Lung (tissue), 12 donors: ENCODE data around the gene EFCC1. TPM values are rescaled to one million over a fixed set of nuclear protein-coding genes. Genes with fewer than 3 reads are reported as not detected.

Experiments
- ATAC-seq: fragments of 200-7000 bp; cut with Tn5 transposase; one replicate; pipeline ENCODE4 v1.9.1; 2020; ENCODE audit warnings: moderate number of reproducible peaks; ENCODE audit not compliant: insufficient read depth, low FRiP score
- DNase-seq, 3 donors: peaks; one replicate each; pipeline ENCODE4 v3.0.0-alpha.2; 2013 to 2017
- H3K27ac ChIP-seq, 2 donors: one replicate each; pipeline ENCODE4 v1.5.1; 2013; ENCODE audit warnings: mild to moderate bottlenecking in 2 of 2, moderate library complexity in 2 of 2, control low read depth in 1 of 2, inconsistent platforms in 1 of 2, low read depth in 1 of 2, low read length in 1 of 2
- H3K27me3 ChIP-seq, 3 donors: one replicate each; pipeline ENCODE4 v1.5.1; 2013; ENCODE audit warnings: low read length in 2 of 3; ENCODE audit not compliant: control insufficient read depth in 3 of 3, insufficient read depth in 3 of 3
- H3K36me3 ChIP-seq, 4 donors: one replicate each; pipeline ENCODE4 v1.5.1; 2013; ENCODE audit warnings: low read length in 4 of 4, mild to moderate bottlenecking in 1 of 4, moderate library complexity in 1 of 4; ENCODE audit not compliant: control insufficient read depth in 4 of 4, insufficient read depth in 4 of 4
- H3K4me1 ChIP-seq, 5 donors: one replicate each; pipeline ENCODE4 v1.5.1; 2013; ENCODE audit warnings: low read length in 5 of 5, mild to moderate bottlenecking in 2 of 5, moderate library complexity in 1 of 5; ENCODE audit not compliant: control insufficient read depth in 5 of 5, insufficient read depth in 5 of 5
- H3K4me3 ChIP-seq: one replicate; pipeline ENCODE4 v1.5.1; 2013; ENCODE audit warnings: mild to moderate bottlenecking, control low read depth, moderate library complexity
- H3K9ac ChIP-seq, 2 donors: one replicate each; pipeline ENCODE4 v1.5.1; 2013; ENCODE audit warnings: low read length in 2 of 2, control low read depth in 1 of 2; ENCODE audit not compliant: insufficient read depth in 1 of 2
- H3K9me3 ChIP-seq, 4 donors: one replicate each; pipeline ENCODE4 v1.5.1; 2013; ENCODE audit warnings: low read length in 3 of 4, mild to moderate bottlenecking in 1 of 4, moderate library complexity in 1 of 4; ENCODE audit not compliant: control insufficient read depth in 4 of 4, insufficient read depth in 3 of 4
- WGBS, 2 donors: extraction: QIAGEN DNeasy Blood & Tissue Kit; methylation state at CpG; one replicate each; pipeline ENCODE4 v1.1.7; 2013; 5-methylcytosine and 5-hydroxymethylcytosine counted together
- polyA plus RNA-seq, 2 donors: library from polyadenylated mRNA; stranded (reverse); fragments of 200-250 nt; gene quantifications; one replicate each; pipeline ENCODE4 v1.2.1, GENCODE V29; 2013
- total RNA-seq, 2 donors: library from RNA; depleted of rRNA in 1 of 2; stranded (reverse); fragments of >200 nt in 1 of 2; gene quantifications; one replicate each; pipeline ENCODE4 v1.2.1, GENCODE V29; 2014 to 2021
- TF ChIP-seq, protein P1 (sequence below): IDR thresholded peaks from 2 replicates; pipeline ENCODE4 v1.5.1; 2012; ENCODE audit warnings: mild to moderate bottlenecking; ENCODE audit errors: control extremely low read depth, extremely low read depth
- donor health status: control.
- donor health status: control.
- donor health status: Bipolar disorder and iron deficiency.
- donor health status: healthy.
- donor health status: DM: yes; HTN: yes; CAD: no.

The EFCC1 gene
- total and polyA plus RNA-seq, 4 donors, result 3.2 to 10.0 (median 6.3) TPM

DNA sequence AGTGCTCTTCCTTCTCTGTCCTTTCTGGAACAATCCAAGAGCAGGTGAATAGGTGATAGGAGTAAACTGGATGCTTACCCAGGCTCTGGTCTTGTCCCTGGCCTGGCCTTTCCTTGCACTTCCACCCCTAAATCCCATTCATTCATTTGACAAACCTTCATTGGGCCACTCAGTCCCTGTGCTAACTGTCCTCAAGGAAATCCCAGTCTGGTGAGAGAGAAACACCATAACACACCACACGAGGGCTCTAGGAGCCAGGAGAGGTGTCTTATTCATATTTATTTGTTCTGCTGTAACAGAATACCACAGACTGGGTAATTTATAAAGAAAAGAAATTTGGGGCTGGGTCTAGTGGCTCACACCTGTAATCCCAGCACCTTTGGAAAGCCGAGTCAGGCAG, 22.8 kb downstream of the EFCC1 start:
- no peaks in the 10 kb centered on the region for H3K27me3 ChIP-seq
- TF ChIP-seq, protein P1, sequence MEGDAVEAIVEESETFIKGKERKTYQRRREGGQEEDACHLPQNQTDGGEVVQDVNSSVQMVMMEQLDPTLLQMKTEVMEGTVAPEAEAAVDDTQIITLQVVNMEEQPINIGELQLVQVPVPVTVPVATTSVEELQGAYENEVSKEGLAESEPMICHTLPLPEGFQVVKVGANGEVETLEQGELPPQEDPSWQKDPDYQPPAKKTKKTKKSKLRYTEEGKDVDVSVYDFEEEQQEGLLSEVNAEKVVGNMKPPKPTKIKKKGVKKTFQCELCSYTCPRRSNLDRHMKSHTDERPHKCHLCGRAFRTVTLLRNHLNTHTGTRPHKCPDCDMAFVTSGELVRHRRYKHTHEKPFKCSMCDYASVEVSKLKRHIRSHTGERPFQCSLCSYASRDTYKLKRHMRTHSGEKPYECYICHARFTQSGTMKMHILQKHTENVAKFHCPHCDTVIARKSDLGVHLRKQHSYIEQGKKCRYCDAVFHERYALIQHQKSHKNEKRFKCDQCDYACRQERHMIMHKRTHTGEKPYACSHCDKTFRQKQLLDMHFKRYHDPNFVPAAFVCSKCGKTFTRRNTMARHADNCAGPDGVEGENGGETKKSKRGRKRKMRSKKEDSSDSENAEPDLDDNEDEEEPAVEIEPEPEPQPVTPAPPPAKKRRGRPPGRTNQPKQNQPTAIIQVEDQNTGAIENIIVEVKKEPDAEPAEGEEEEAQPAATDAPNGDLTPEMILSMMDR, result no peak
- ATAC-seq (no peak), DNase-seq (no peak)
- no peak overlapping the region for H3K9ac ChIP-seq
- no peaks in the 10 kb centered on the region for H3K9me3 ChIP-seq
- no peaks in the 10 kb centered on the region for H3K36me3 ChIP-seq
- no peak overlapping the region for H3K4me3 ChIP-seq
- WGBS, 2 donors, result 69 to 75% methylated on average over 2 of the region's 2 CpGs
- peaks cover 8 to 75% (median 17%) of the 10 kb centered on the region in 5 donors for H3K4me1 ChIP-seq
- no peak overlapping the region for H3K27ac ChIP-seq

DNA sequence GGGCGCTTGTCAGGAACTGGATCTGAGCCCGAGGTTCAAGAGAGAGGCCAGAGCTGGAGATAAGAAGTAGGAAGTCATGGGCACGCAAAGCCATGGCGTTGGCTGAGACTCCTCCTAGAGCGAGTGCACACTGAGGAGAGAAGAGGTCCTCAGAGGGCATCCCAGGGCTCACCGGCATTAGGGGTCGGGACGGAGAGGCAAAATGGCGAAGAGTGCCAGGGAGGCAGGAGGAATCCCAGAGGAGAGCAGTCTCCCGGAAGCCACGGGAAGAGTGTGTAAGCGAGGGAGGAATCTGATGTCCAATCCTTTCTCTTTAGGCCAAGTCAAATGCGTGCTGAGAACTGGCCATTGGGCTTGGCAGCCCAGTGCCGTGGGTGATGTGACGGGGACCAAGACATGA, 24.0 kb downstream of the EFCC1 start:
- no peaks in the 10 kb centered on the region for H3K27me3 ChIP-seq
- WGBS, 2 donors, result 72 to 89% methylated on average over 15 of the region's 15 CpGs
- peaks cover 8 to 65% (median 17%) of the 10 kb centered on the region in 5 donors for H3K4me1 ChIP-seq
- no peak overlapping the region for H3K9ac ChIP-seq
- TF ChIP-seq, protein P1, result no peak
- H3K9me3 ChIP-seq, result no peaks in the 10 kb centered on the region
- no peaks in the 10 kb centered on the region for H3K36me3 ChIP-seq
- H3K27ac ChIP-seq, result peak overlapping the region in 1 of 2 donors; percentile 73
- DNase-seq, result peak in 1 of 3 donors; percentile 10
- no peak overlapping the region for H3K4me3 ChIP-seq
- ATAC-seq, result no peak

DNA sequence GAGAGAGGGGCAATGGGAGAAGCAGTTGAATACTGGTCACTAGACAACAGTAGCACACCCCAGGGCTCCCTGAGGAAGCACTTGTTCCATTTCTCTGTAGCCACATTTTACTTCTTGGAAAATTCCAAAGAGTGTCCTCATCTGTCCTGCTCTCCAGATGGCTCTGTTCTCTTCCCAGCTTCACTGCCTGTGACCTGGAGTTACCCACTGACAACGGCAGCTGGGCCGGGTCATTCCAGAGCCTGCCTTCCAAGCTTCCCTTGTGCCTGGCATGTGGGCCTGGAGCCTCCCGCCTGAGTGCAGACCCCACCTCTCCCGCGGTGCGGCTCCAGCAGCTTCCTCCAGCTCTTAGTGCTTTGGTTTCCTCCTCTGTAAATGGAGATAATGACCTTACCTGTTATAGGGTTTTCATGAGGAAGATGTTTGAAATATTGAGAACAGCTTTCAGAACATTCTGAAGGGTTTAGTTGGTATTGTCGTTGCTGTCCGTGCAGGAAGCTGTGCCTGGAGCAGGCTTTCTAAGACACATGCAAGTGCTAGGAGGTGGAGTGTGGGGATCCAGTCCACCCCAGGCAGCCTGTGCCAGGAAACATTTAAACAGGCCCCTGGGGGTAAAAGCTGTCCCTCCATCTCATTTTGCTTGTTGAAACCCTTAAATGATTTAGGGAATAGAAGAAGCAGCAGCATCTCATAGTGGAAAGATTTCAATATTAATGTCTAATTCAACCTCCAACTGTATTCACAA, 24.8 kb downstream of the EFCC1 start:
- no peaks in the 10 kb centered on the region for H3K36me3 ChIP-seq
- ATAC-seq, result no peak
- peak overlapping the region; percentile 1 to 73 for H3K27ac ChIP-seq
- H3K9me3 ChIP-seq, result no peaks in the 10 kb centered on the region
- H3K4me1 ChIP-seq, result peaks cover 8 to 57% (median 13%) of the 10 kb centered on the region in 5 donors
- TF ChIP-seq, protein P1, result no peak
- H3K4me3 ChIP-seq, result no peak overlapping the region
- 57 to 79% methylated on average over 8 of the region's 8 CpGs for WGBS, 2 donors
- DNase-seq, result peak; percentile 86 to 91 (median 88)
- no peak overlapping the region for H3K9ac ChIP-seq
- H3K27me3 ChIP-seq, result no peaks in the 10 kb centered on the region
